Peyer's patch (tissue), 4 donors: ENCODE results near the gene ARL15.

Experiments
- POLR2A ChIP-seq, 2 donors: fragments of 450-650 bp; IDR thresholded peaks; one replicate each; pipeline ENCODE4 v1.5.1; 2017; ENCODE audit warnings: antibody characterized with exemption in 2 of 2, mild to moderate bottlenecking in 2 of 2, moderate library complexity in 2 of 2
- TF ChIP-seq, protein P1 (sequence below), 6 experiments: fragments of 450-650 bp in 4 of 6; fragments of 200-600 bp in 2 of 6; sonication (generic) in 1 of 6; IDR thresholded peaks; one replicate each; pipeline ENCODE4 v1.5.1; 2017 to 2019; ENCODE audit warnings: antibody characterized with exemption in 6 of 6, mild to moderate bottlenecking in 3 of 6, moderate library complexity in 1 of 6

DNA sequence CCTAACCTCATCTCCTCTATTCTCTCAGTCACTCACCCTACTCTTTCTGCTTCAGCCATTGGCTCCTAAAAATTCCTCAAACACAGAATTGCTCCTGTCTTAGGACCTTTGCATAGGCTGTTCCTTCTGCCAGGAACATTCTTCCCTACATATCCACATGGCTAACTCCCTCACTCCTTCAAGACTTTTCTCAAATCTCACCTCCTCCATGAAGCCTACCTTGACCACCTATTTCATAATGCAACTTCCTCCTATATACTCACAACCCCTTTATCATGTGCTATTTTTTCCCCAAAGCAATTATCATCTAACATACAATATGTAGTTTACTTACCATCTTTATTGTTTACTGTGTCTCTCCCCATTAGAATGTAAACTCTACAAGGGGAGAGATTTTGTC lies 45.8 kb downstream of the ARL15 start:
- TF ChIP-seq, protein P1, sequence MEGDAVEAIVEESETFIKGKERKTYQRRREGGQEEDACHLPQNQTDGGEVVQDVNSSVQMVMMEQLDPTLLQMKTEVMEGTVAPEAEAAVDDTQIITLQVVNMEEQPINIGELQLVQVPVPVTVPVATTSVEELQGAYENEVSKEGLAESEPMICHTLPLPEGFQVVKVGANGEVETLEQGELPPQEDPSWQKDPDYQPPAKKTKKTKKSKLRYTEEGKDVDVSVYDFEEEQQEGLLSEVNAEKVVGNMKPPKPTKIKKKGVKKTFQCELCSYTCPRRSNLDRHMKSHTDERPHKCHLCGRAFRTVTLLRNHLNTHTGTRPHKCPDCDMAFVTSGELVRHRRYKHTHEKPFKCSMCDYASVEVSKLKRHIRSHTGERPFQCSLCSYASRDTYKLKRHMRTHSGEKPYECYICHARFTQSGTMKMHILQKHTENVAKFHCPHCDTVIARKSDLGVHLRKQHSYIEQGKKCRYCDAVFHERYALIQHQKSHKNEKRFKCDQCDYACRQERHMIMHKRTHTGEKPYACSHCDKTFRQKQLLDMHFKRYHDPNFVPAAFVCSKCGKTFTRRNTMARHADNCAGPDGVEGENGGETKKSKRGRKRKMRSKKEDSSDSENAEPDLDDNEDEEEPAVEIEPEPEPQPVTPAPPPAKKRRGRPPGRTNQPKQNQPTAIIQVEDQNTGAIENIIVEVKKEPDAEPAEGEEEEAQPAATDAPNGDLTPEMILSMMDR (IDR thresholded peaks at IDR 0.05): no peak
- no peak for TF ChIP-seq POLR2A (IDR thresholded peaks at IDR 0.05)
